Measurements from ENCODE around the gene MAPKBP1. TPM values are rescaled to one million over a fixed set of nuclear protein-coding genes. Genes with fewer than 3 reads are reported as not detected.

MAPKBP1 gene
- total RNA-seq, 3 donors from 2014 or later (not counting 1 experiment from before 2014, with no cell fraction given), result 44.8 to 55.4 (median 49.0) TPM

DNA sequence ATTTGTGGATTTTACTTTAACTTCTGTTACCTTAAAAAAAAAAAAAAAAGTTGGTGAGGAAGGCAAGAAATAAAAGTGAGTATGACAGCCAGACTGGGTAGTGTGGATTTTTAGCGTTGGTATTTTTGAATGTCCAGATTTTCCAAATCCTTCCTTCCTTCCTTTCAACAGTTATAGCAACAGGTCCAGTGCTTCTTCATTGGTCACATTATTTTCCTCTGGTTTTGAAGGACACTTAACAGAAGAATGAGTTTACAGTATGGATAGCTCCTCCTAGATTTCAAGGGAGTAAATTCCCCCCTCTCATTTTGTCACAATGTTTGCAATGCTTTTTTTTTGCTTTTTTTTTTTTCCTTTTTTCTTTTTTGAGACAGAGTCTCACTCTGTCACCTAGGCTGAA, 6.4 kb downstream of the MAPKBP1 start:
- Mint-ChIP-seq H3K4me3 (no peak overlapping the region), H3K27me3 (ENCODE audit: low read depth in 2 of 2) (no peaks in the 10 kb centered on the region), H3K27ac (peak overlapping the region in 1 of 2 donors; percentile 20), H3K4me1 (peaks cover 57 to 67% of the 10 kb centered on the region in 2 donors), H3K9me3 (no peaks in the 10 kb centered on the region), H3K36me3 (no peaks in the 10 kb centered on the region)
- no CpG with 5 or more reads among the region's 1 CpG for WGBS (ENCODE audit: insufficient coverage)
- intact Hi-C loops (cut with micrococcal nuclease), result no loop called here
- H3K4me1 ChIP-seq (ENCODE audit: control insufficient read depth, insufficient read depth, low read length), result peaks cover 16% of the 10 kb centered on the region
- no peak overlapping the region for H3K27ac ChIP-seq (ENCODE audit: low read length)
- no peak overlapping the region for H3K4me3 ChIP-seq (ENCODE audit: low read length)
- no peaks in the 10 kb centered on the region for H3K9me3 ChIP-seq (ENCODE audit: control insufficient read depth, insufficient read depth, low read length)
- TF ChIP-seq, protein P1, sequence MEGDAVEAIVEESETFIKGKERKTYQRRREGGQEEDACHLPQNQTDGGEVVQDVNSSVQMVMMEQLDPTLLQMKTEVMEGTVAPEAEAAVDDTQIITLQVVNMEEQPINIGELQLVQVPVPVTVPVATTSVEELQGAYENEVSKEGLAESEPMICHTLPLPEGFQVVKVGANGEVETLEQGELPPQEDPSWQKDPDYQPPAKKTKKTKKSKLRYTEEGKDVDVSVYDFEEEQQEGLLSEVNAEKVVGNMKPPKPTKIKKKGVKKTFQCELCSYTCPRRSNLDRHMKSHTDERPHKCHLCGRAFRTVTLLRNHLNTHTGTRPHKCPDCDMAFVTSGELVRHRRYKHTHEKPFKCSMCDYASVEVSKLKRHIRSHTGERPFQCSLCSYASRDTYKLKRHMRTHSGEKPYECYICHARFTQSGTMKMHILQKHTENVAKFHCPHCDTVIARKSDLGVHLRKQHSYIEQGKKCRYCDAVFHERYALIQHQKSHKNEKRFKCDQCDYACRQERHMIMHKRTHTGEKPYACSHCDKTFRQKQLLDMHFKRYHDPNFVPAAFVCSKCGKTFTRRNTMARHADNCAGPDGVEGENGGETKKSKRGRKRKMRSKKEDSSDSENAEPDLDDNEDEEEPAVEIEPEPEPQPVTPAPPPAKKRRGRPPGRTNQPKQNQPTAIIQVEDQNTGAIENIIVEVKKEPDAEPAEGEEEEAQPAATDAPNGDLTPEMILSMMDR (IDR thresholded peaks at IDR 0.05), result no peak
- no peaks in the 10 kb centered on the region for H3K27me3 ChIP-seq (ENCODE audit: control insufficient read depth, insufficient read depth, low read length)
- H3K36me3 ChIP-seq (ENCODE audit: control insufficient read depth, insufficient read depth, low read length), result no peaks in the 10 kb centered on the region
- no peak for DNase-seq
- ATAC-seq, result no peak

DNA sequence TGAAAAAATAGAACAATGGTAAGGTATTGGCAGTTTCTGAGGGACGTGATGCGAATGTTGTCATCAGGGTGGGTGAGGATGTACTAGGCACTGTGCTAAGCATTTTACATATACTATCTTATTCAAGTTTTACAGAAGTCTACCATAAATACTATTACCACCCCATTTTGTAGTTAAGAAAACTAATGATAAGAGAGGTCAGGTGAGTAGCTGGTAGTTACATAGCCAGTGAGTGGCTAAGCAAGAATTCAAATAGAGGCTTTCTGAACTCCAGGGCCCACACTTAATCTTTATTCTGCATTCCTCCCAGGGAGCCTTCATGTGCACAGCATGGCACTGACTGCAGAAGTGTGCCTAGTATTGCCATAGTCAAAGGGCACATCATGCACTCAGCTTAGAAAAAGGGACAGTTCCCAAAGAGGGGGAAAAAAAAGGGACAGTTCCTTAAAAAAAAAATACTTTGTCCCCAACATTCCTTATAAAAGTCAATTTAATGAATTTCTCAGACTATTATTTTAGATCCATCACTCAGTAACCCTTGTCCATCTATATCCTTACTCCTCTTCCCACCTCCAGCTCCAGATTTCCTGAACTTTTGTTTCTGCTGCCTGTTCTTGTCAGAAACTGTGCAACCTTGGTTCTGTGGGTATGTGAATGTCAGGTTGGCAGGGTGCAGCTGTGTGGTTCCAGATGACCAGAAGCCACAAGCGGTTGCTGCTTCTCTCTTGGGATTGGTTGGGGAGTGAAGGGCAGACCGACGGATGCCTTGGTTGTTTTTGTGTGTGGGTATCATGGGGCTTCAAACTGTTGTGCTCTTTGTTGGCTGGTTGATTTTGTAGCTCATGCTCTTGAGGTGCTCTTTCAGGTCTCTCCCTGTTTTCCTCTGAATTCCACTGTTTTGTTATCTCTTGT, 8.3 kb downstream of the MAPKBP1 start:
- H3K27ac Mint-ChIP-seq, result no peak overlapping the region
- no peak overlapping the region for H3K4me3 Mint-ChIP-seq
- DNase-seq, result no peak
- intact Hi-C loops (cut with micrococcal nuclease), result no loop called here
- H3K9me3 Mint-ChIP-seq, result no peaks in the 10 kb centered on the region
- Histone ChIP-seq H3K4me3 (ENCODE audit: low read length) (no peak overlapping the region), H3K27ac (ENCODE audit: low read length) (no peak overlapping the region), H3K36me3 (ENCODE audit: control insufficient read depth, insufficient read depth, low read length) (no peaks in the 10 kb centered on the region), H3K9me3 (ENCODE audit: control insufficient read depth, insufficient read depth, low read length) (no peaks in the 10 kb centered on the region), H3K4me1 (ENCODE audit: control insufficient read depth, insufficient read depth, low read length) (peaks cover 16% of the 10 kb centered on the region), H3K27me3 (ENCODE audit: control insufficient read depth, insufficient read depth, low read length) (no peaks in the 10 kb centered on the region)
- ATAC-seq, result peak in 1 of 3 donors; percentile 48
- 21% methylated on average over 3 of the region's 5 CpGs for WGBS (ENCODE audit: insufficient coverage)
- H3K4me1 Mint-ChIP-seq, result peaks cover 46 to 48% of the 10 kb centered on the region in 2 donors
- no peaks in the 10 kb centered on the region for H3K27me3 Mint-ChIP-seq (ENCODE audit: low read depth in 2 of 2)
- TF ChIP-seq, protein P1 (IDR thresholded peaks at IDR 0.05), result no peak
- no peaks in the 10 kb centered on the region for H3K36me3 Mint-ChIP-seq

DNA sequence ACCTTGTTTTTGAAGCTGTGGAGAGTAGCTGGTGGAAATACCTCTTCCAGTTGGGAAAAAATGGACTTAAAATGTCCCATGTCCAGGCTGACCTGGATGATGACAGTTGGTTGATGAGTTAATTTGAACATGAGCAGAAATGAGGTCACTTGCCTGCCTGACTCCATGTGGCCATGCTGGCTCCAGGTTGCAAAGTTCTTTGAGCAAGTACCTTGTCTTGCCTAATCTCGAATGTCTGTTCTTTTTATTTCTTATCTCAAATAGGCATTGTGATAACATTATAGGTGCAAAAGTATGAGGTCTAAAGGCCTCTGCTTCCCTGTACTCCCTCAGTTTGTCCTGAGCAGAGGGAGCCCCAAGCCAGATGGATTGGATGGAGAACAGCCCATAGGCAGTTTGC, 9.0 kb downstream of the MAPKBP1 start:
- Mint-ChIP-seq H3K27ac (no peak overlapping the region), H3K36me3 (no peaks in the 10 kb centered on the region), H3K9me3 (no peaks in the 10 kb centered on the region), H3K4me3 (no peak overlapping the region), H3K4me1 (peaks cover 41 to 43% of the 10 kb centered on the region in 2 donors), H3K27me3 (ENCODE audit: low read depth in 2 of 2) (no peaks in the 10 kb centered on the region)
- H3K36me3 ChIP-seq (ENCODE audit: control insufficient read depth, insufficient read depth, low read length), result no peaks in the 10 kb centered on the region
- TF ChIP-seq, protein P1 (IDR thresholded peaks at IDR 0.05), result no peak
- H3K9me3 ChIP-seq (ENCODE audit: control insufficient read depth, insufficient read depth, low read length), result no peaks in the 10 kb centered on the region
- ATAC-seq (no peak), DNase-seq (no peak)
- no CpG with 5 or more reads among the region's 1 CpG for WGBS (ENCODE audit: insufficient coverage)
- intact Hi-C loops (cut with micrococcal nuclease), result no loop called here
- H3K4me1 ChIP-seq (ENCODE audit: control insufficient read depth, insufficient read depth, low read length), result peaks cover 16% of the 10 kb centered on the region
- H3K27ac ChIP-seq (ENCODE audit: low read length), result no peak overlapping the region
- no peak overlapping the region for H3K4me3 ChIP-seq (ENCODE audit: low read length)
- no peaks in the 10 kb centered on the region for H3K27me3 ChIP-seq (ENCODE audit: control insufficient read depth, insufficient read depth, low read length)

Measured in natural killer cell (primary cell).